ENCODE results near the gene MCRIP1. TPM values are rescaled to one million over a fixed set of nuclear protein-coding genes. Genes with fewer than 3 reads are reported as not detected.

Gene MCRIP1
- total and polyA plus RNA-seq, 10 of the 15 experiments (the other 5 are each of a cell fraction or from before 2014, with no cell fraction given) = 0.31 to 54.4 (median 30.8) TPM

- ChIA-PET CTCF (no interaction called here), SMC1A (ENCODE audit: uncharacterized antibody, unreplicated experiment) (no interaction called here), RAD21 (ENCODE audit: unreplicated experiment) (interaction anchor here (0.7 to 1.1 kb wide), 2 partner anchors 74 to 387 kb away, joined by 3 read pairs; no protein-coding TSS in a partner anchor), POLR2A (no interaction called here)
- H2AFZ ChIP-seq (ENCODE audit: control insufficient read depth, low read depth, low read length) = no peak overlapping the region
- DNase-seq (ENCODE audit: low read depth, low spot score) (no peak), ATAC-seq (no peak), FAIRE-seq (no peak)
- 0 out of 4 replicates have a peak, but pooled peaks cover 0 to 1% of the 10 kb centered on the region in 2 experiments for H3K27me3 ChIP-seq (replicated peaks in 1 of 2; ENCODE audit: control insufficient read depth in 2 of 2, insufficient read depth in 2 of 2, low read length in 1 of 2)
- no peak overlapping the region for H3K27ac ChIP-seq (ENCODE audit: control insufficient read depth, insufficient read depth)
- BruUV-seq (replicated peaks) = no TSS peak
- H3K79me2 ChIP-seq (ENCODE audit: control insufficient read depth, insufficient read depth, low read length) = no peaks in the 10 kb centered on the region
- no peaks in the 10 kb centered on the region for H4K20me1 ChIP-seq (ENCODE audit: control insufficient read depth, insufficient read depth)
- H3K9ac ChIP-seq (ENCODE audit: control insufficient read depth, insufficient read depth, low read length) = no peak overlapping the region
- no peaks in the 10 kb centered on the region for H3K36me3 ChIP-seq (ENCODE audit: control insufficient read depth in 2 of 2, insufficient read depth in 2 of 2, low read length in 1 of 2)
- intact Hi-C loops (cut with micrococcal nuclease; ENCODE audit: unreplicated experiment) (no loop called here), in situ Hi-C loops (cut with MboI) (no loop called here)
- TF ChIP-seq STAT1 (conservative IDR thresholded peaks at IDR 0.05) = no peak
- TF ChIP-seq ZBED1 (IDR thresholded peaks at IDR 0.05; ENCODE audit: borderline replicate concordance) = no peak
- no peak for TF ChIP-seq RAD21 (IDR thresholded peaks at IDR 0.05; ENCODE audit: insufficient read depth, low read depth, low read length)
- no peak for TF ChIP-seq TCF7 (IDR thresholded peaks at IDR 0.05; ENCODE audit: borderline replicate concordance)
- TF ChIP-seq SPI1 (IDR thresholded peaks at IDR 0.05; ENCODE audit: borderline replicate concordance, insufficient read depth, low read depth, low read length) = no peak
- no peak for TF ChIP-seq ZNF207 (IDR thresholded peaks at IDR 0.05; ENCODE audit: borderline replicate concordance)
- no peak for TF ChIP-seq BACH1 (IDR thresholded peaks at IDR 0.05; ENCODE audit: borderline replicate concordance)
- no peak for TF ChIP-seq HDGF (IDR thresholded peaks at IDR 0.05)
- TF ChIP-seq MLLT1 (IDR thresholded peaks at IDR 0.05) = no peak
- TF ChIP-seq RAD51 (IDR thresholded peaks at IDR 0.05) = no peak
- no peak for TF ChIP-seq NR2C2 (IDR thresholded peaks at IDR 0.05; ENCODE audit: borderline replicate concordance, control insufficient read depth, insufficient read length, low read depth)
- no peak for TF ChIP-seq PAX8 (IDR thresholded peaks at IDR 0.05)
- no peak for TF ChIP-seq TCF3 (IDR thresholded peaks at IDR 0.05; ENCODE audit: borderline replicate concordance, insufficient read depth, low read depth, low read length)
- WGBS (ENCODE audit: insufficient coverage, insufficient replicate concordance, low lambda C conversion rate, missing lambda C conversion rate) = 19% methylated on average over 13 of the region's 13 CpGs
- no peaks in the 10 kb centered on the region for H3K4me1 ChIP-seq (ENCODE audit: control insufficient read depth, insufficient read depth, low read length)
- H3K9me3 ChIP-seq (replicated peaks; ENCODE audit: control insufficient read depth, insufficient read depth, low read length) = no peaks in the 10 kb centered on the region
- no peak overlapping the region for H3K4me3 ChIP-seq
- no peak overlapping the region for H3K4me2 ChIP-seq (ENCODE audit: control insufficient read depth, insufficient read depth)
Observed at GRCh38 chr17:81807839-81808238, 25.3 kb downstream of the MCRIP1 start.
